H1 (cell line): ENCODE data around the gene ATP6V1B1. TPM values are rescaled to one million over a fixed set of nuclear protein-coding genes. Genes with fewer than 3 reads are reported as not detected.

Experiments used
- CTCF ChIA-PET: fragments of 300-600 bp; sonication (Branson Sonifier 250); formaldehyde crosslinking; loops from one replicate; lab custom pipeline; 2021; ENCODE audit not compliant: partially characterized antibody; lab: Charles Lee
- POLR2A ChIA-PET: fragments of 300-600 bp; sonication (Branson Sonifier 250); formaldehyde crosslinking; loops from one replicate; lab custom pipeline; 2021; ENCODE audit warnings: inconsistent platforms; ENCODE audit not compliant: partially characterized antibody; lab: Charles Lee
- DNase-seq, 2 experiments: peaks; one replicate each; pipeline versions ENCODE4 v3.0.0 to v3.0.0-alpha.2; 2010 to 2022; ENCODE audit warnings: low spot score in 2 of 2, low read depth in 1 of 2, mixed read lengths in 1 of 2
- FAIRE-seq: peaks from 2 replicates; lab custom pipeline; 2011; peaks lifted over from hg19 to GRCh38; lab: Jason Lieb, UNC
- H2AFZ ChIP-seq: 2 replicates; pipeline ENCODE4 v1.8.1; 2012; ENCODE audit warnings: low read length, inconsistent platforms
- H2AK5ac ChIP-seq: 2 replicates; pipeline ENCODE4 v1.6.1; 2013; ENCODE audit warnings: low read depth, low read length
- H2BK120ac ChIP-seq: replicated peaks from 2 replicates; pipeline ENCODE3; 2013; ENCODE audit warnings: low read depth, low read length, inconsistent platforms
- H2BK12ac ChIP-seq: 2 replicates; pipeline ENCODE4 v1.6.1; 2013; ENCODE audit warnings: low read depth, low read length
- H2BK15ac ChIP-seq: 2 replicates; pipeline ENCODE4 v1.6.1; 2013; ENCODE audit warnings: low read length
- H2BK20ac ChIP-seq: 2 replicates; pipeline ENCODE4 v1.6.1; 2013; ENCODE audit warnings: low read length
- H2BK5ac ChIP-seq: 2 replicates; pipeline ENCODE4 v1.6.1; 2013; ENCODE audit warnings: low read depth, low read length
- H3K14ac ChIP-seq: 2 replicates; pipeline ENCODE4 v1.6.1; 2013; ENCODE audit warnings: inconsistent platforms; ENCODE audit not compliant: insufficient read length
- H3K18ac ChIP-seq: 2 replicates; pipeline ENCODE4 v1.6.1; 2013; ENCODE audit warnings: low read length; ENCODE audit errors: extremely low read depth
- H3K23ac ChIP-seq: 2 replicates; pipeline ENCODE4 v1.6.1; 2013; ENCODE audit warnings: inconsistent platforms; ENCODE audit not compliant: insufficient read length
- H3K23me2 ChIP-seq: 2 replicates; pipeline ENCODE4 v1.6.1; 2013; ENCODE audit warnings: low read depth, low read length
- H3K27ac ChIP-seq: 2 replicates; pipeline ENCODE4 v1.6.1; 2011; ENCODE audit warnings: low read depth, low read length, inconsistent platforms
- H3K27me3 ChIP-seq, 4 experiments: replicated peaks in 1 of 4; 1 replicate in 1 of 4; 2 replicates in 3 of 4; pipeline versions ENCODE4 v1.6.1 to v1.8.1; 2011 to 2013; ENCODE audit warnings: low read length in 3 of 4, mild to moderate bottlenecking in 3 of 4, inconsistent platforms in 2 of 4, mixed read lengths in 2 of 4, moderate library complexity in 1 of 4; ENCODE audit not compliant: control insufficient read depth in 3 of 4, insufficient read depth in 3 of 4; ENCODE audit errors: extremely low read depth in 1 of 4
- H3K36me3 ChIP-seq, 4 experiments: 2 replicates each; pipeline versions ENCODE4 v1.6.1 to v1.8.1; 2011 to 2013; ENCODE audit warnings: mild to moderate bottlenecking in 4 of 4, low read length in 3 of 4, moderate library complexity in 2 of 4, control low read depth in 1 of 4, inconsistent platforms in 1 of 4; ENCODE audit not compliant: insufficient read depth in 4 of 4, control insufficient read depth in 2 of 4
- H3K4ac ChIP-seq: replicated peaks from 2 replicates; pipeline ENCODE3; 2013; ENCODE audit warnings: low read length, low read depth, mixed read lengths, inconsistent platforms; ENCODE audit not compliant: insufficient read length
- H3K4me1 ChIP-seq, 4 experiments: replicated peaks in 1 of 4; 1 replicate in 1 of 4; 2 replicates in 3 of 4; pipeline versions ENCODE4 v1.6.1 to v1.8.1; 2011 to 2013; ENCODE audit warnings: low read length in 3 of 4, inconsistent platforms in 2 of 4, mixed read lengths in 1 of 4; ENCODE audit not compliant: insufficient read depth in 4 of 4, control insufficient read depth in 3 of 4
- H3K4me2 ChIP-seq, 2 experiments: 2 replicates each; pipeline versions ENCODE4 v1.6.1 to v1.8.1; 2011 to 2013; ENCODE audit warnings: low read depth in 2 of 2, low read length in 2 of 2, control low read depth in 1 of 2, inconsistent platforms in 1 of 2, mild to moderate bottlenecking in 1 of 2; ENCODE audit not compliant: insufficient read depth in 1 of 2
- H3K4me3 ChIP-seq, 4 experiments: fragments of 200-600, 300-600 bp in 1 of 4; sonication (generic), shearing (Covaris generic), sonication (Bioruptor Twin) in 1 of 4; 2 replicates each; pipeline versions ENCODE4 v1.5.1 to v1.8.1; 2011 to 2016; ENCODE audit warnings: low read length in 4 of 4, low read depth in 3 of 4, control low read depth in 2 of 4, inconsistent platforms in 2 of 4, mild to moderate bottlenecking in 2 of 4, mixed read lengths in 1 of 4, moderate library complexity in 1 of 4; ENCODE audit not compliant: insufficient read depth in 2 of 4; ENCODE audit errors: extremely low read depth in 1 of 4
- H3K56ac ChIP-seq: replicated peaks from 2 replicates; pipeline ENCODE3; 2013; ENCODE audit warnings: low read depth, mild to moderate bottlenecking, mixed read lengths, low read length, inconsistent platforms; ENCODE audit not compliant: insufficient read length
- H3K79me1 ChIP-seq: 2 replicates; pipeline ENCODE4 v1.6.1; 2013; ENCODE audit warnings: low read depth, low read length, control low read depth
- H3K79me2 ChIP-seq, 2 experiments: 2 replicates each; pipeline versions ENCODE4 v1.6.1 to v1.8.1; 2012 to 2013; ENCODE audit warnings: low read length in 2 of 2, mild to moderate bottlenecking in 2 of 2, inconsistent platforms in 1 of 2; ENCODE audit not compliant: insufficient read depth in 2 of 2, control insufficient read depth in 1 of 2
- H3K9ac ChIP-seq, 4 experiments: replicated peaks in 1 of 4; 1 replicate in 1 of 4; 2 replicates in 3 of 4; pipeline versions ENCODE4 v1.6.1 to v1.8.1; 2011 to 2013; ENCODE audit warnings: low read depth in 3 of 4, low read length in 3 of 4, control low read depth in 2 of 4, mild to moderate bottlenecking in 2 of 4, moderate library complexity in 2 of 4, inconsistent platforms in 1 of 4; ENCODE audit errors: extremely low read depth in 1 of 4
- H3K9me3 ChIP-seq, 2 experiments: 2 replicates each; pipeline versions ENCODE4 v1.6.1 to v1.8.1; 2012 to 2013; ENCODE audit warnings: mild to moderate bottlenecking in 2 of 2, moderate library complexity in 2 of 2, control low read depth in 1 of 2, inconsistent platforms in 1 of 2, low read depth in 1 of 2, low read length in 1 of 2, mixed read lengths in 1 of 2; ENCODE audit not compliant: insufficient read depth in 2 of 2
- H4K20me1 ChIP-seq, 2 experiments: replicated peaks in 1 of 2; 2 replicates each; pipeline versions ENCODE3 to v1.8.1; 2011 to 2013; ENCODE audit warnings: inconsistent platforms in 2 of 2, low read length in 2 of 2, mild to moderate bottlenecking in 1 of 2; ENCODE audit not compliant: insufficient read depth in 2 of 2, control insufficient read depth in 1 of 2
- H4K5ac ChIP-seq: 2 replicates; pipeline ENCODE4 v1.6.1; 2013; ENCODE audit warnings: low read length, low read depth, mixed read lengths, inconsistent platforms; ENCODE audit not compliant: insufficient read length
- H4K8ac ChIP-seq: 2 replicates; pipeline ENCODE4 v1.8.0; 2013; ENCODE audit warnings: mild to moderate bottlenecking, moderate library complexity, low read length, inconsistent platforms; ENCODE audit not compliant: insufficient read depth; ENCODE audit errors: extremely low read depth
- H4K91ac ChIP-seq: replicated peaks from 2 replicates; pipeline ENCODE3; 2013; ENCODE audit warnings: low read length, mixed read lengths, inconsistent platforms; ENCODE audit not compliant: insufficient read length
- BRCA1 ChIP-seq: IDR thresholded peaks from 2 replicates; pipeline ENCODE4 v1.6.1; 2012; ENCODE audit warnings: low read depth, low read length, improper control_type of control experiment
- JUND ChIP-seq: IDR thresholded peaks from 2 replicates; pipeline ENCODE4 v1.6.1; 2011; ENCODE audit warnings: mild to moderate bottlenecking, improper control_type of control experiment, low read length
- WGBS, 2 experiments: shearing (Covaris generic) in 1 of 2; methylation state at CpG; one replicate each; pipeline versions ENCODE4 v1.1.6 to v1.1.7; 2013 to 2015; ENCODE audit warnings: low lambda C conversion rate in 2 of 2, mixed read lengths in 2 of 2, inconsistent platforms in 1 of 2, low coverage in 1 of 2, missing lambda C conversion rate in 1 of 2; ENCODE audit not compliant: insufficient replicate concordance in 2 of 2, insufficient coverage in 1 of 2, insufficient read length in 1 of 2; ENCODE audit errors: extremely low coverage in 1 of 2, missing lambda C conversion rate in 1 of 2; 5-methylcytosine and 5-hydroxymethylcytosine counted together
- polyA plus RNA-seq, 7 experiments: library from polyadenylated mRNA; depleted of rRNA in 3 of 7; stranded (reverse) in 5 of 7; unstranded in 2 of 7; fragments of >200 nt in 5 of 7; fragments of 200-250 nt in 2 of 7; gene quantifications; 1 replicate in 5 of 7; 2 replicates in 1 of 7; 4 replicates in 1 of 7; pipeline versions ENCODE4 v1.2.1 to v1.2.3, GENCODE V29; 2011 to 2013; ENCODE audit warnings: missing spikeins in 2 of 7, mixed read lengths in 2 of 7
- total RNA-seq: library from RNA; stranded (reverse); fragmentation: NEBNext Ultra II Directional; extraction: Animal tissue kit (Norgen Biotek cat#: 25700); gene quantifications from 2 replicates; pipeline ENCODE4 v1.2.1, GENCODE V29; 2021

Gene ATP6V1B1
- total and polyA plus RNA-seq, 2 of the 8 experiments (the other 6 are each of a cell fraction or from before 2014, with no cell fraction given) = not detected

DNA sequence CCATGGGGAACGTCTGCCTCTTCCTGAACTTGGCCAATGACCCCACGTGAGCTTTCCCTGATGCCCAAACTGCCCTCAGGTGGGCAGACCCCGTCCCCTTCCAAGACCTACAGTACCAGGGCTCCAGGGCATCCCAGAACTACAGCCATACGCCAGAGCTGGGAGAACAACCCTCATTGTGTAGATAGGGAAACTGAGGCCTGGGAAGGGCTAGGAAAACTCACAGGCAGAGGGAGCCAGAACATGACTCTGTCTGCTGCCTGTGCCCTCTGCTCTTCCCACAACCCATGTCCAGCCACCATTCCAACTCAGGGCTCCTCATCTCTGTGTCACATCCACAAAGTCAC is 25.9 kb downstream of the ATP6V1B1 start:
- Histone ChIP-seq H2AFZ (no peak overlapping the region), H2AK5ac (no peak overlapping the region), H3K56ac (no peak overlapping the region), H3K4me3 (no peak overlapping the region), H3K9me3 (no peaks in the 10 kb centered on the region), H3K14ac (no peak overlapping the region), H4K20me1 (no peaks in the 10 kb centered on the region), H2BK15ac (no peak overlapping the region), H2BK20ac (no peak overlapping the region), H3K4ac (no peak overlapping the region), H3K27ac (no peak overlapping the region), H3K23ac (no peak overlapping the region), H3K23me2 (no peaks in the 10 kb centered on the region; the same call in 1 of the 2 replicates), H2BK5ac (no peak overlapping the region), H3K79me2 (no peaks in the 10 kb centered on the region), H3K4me2 (no peak overlapping the region), H3K18ac (no peak overlapping the region), H2BK12ac (no peak overlapping the region), H2BK120ac (no peak overlapping the region), H3K36me3 (no peaks in the 10 kb centered on the region), H3K4me1 (no peaks in the 10 kb centered on the region; a peak in 1 of 7 replicates), H3K9ac (no peak overlapping the region), H4K5ac (no peak overlapping the region), H4K91ac (no peak overlapping the region), H3K27me3 (peaks cover 10 to 37% (median 26%) of the 10 kb centered on the region in 4 experiments), H3K79me1 (no peaks in the 10 kb centered on the region), H4K8ac (no peak overlapping the region)
- WGBS, 2 experiments = 85% methylated on average over 4 of the region's 4 CpGs; no CpG with 5 or more reads in 1 of the 2 experiments
- FAIRE-seq (no peak), DNase-seq (no peak)
- ChIA-PET POLR2A (no interaction called here), CTCF (interaction anchor here (0.6 to 8.6 kb wide), 23 partner anchors 9 to 193 kb away, joined by 3 to 99 read pairs (median 5); partner anchors contain the start of genes ADD2, ANKRD53 and FIGLA)
- no peak for TF ChIP-seq JUND
- TF ChIP-seq BRCA1 = no peak
